Lung (tissue), 12 donors: Measurements from ENCODE around the gene NCAN. TPM values are rescaled to one million over a fixed set of nuclear protein-coding genes. Genes with fewer than 3 reads are reported as not detected.

ENCODE experiments used
- ATAC-seq: fragments of 200-7000 bp; cut with Tn5 transposase; one replicate; pipeline ENCODE4 v1.9.1; 2020; ENCODE audit warnings: moderate number of reproducible peaks; ENCODE audit not compliant: insufficient read depth, low FRiP score
- DNase-seq, 3 donors: peaks; one replicate each; pipeline ENCODE4 v3.0.0-alpha.2; 2013 to 2017
- H3K27ac ChIP-seq, 2 donors: one replicate each; pipeline ENCODE4 v1.5.1; 2013; ENCODE audit warnings: mild to moderate bottlenecking in 2 of 2, moderate library complexity in 2 of 2, control low read depth in 1 of 2, inconsistent platforms in 1 of 2, low read depth in 1 of 2, low read length in 1 of 2
- H3K27me3 ChIP-seq, 3 donors: one replicate each; pipeline ENCODE4 v1.5.1; 2013; ENCODE audit warnings: low read length in 2 of 3; ENCODE audit not compliant: control insufficient read depth in 3 of 3, insufficient read depth in 3 of 3
- H3K36me3 ChIP-seq, 4 donors: one replicate each; pipeline ENCODE4 v1.5.1; 2013; ENCODE audit warnings: low read length in 4 of 4, mild to moderate bottlenecking in 1 of 4, moderate library complexity in 1 of 4; ENCODE audit not compliant: control insufficient read depth in 4 of 4, insufficient read depth in 4 of 4
- H3K4me1 ChIP-seq, 5 donors: one replicate each; pipeline ENCODE4 v1.5.1; 2013; ENCODE audit warnings: low read length in 5 of 5, mild to moderate bottlenecking in 2 of 5, moderate library complexity in 1 of 5; ENCODE audit not compliant: control insufficient read depth in 5 of 5, insufficient read depth in 5 of 5
- H3K4me3 ChIP-seq: one replicate; pipeline ENCODE4 v1.5.1; 2013; ENCODE audit warnings: mild to moderate bottlenecking, control low read depth, moderate library complexity
- H3K9ac ChIP-seq, 2 donors: one replicate each; pipeline ENCODE4 v1.5.1; 2013; ENCODE audit warnings: low read length in 2 of 2, control low read depth in 1 of 2; ENCODE audit not compliant: insufficient read depth in 1 of 2
- H3K9me3 ChIP-seq, 4 donors: one replicate each; pipeline ENCODE4 v1.5.1; 2013; ENCODE audit warnings: low read length in 3 of 4, mild to moderate bottlenecking in 1 of 4, moderate library complexity in 1 of 4; ENCODE audit not compliant: control insufficient read depth in 4 of 4, insufficient read depth in 3 of 4
- CTCF ChIP-seq: IDR thresholded peaks from 2 replicates; pipeline ENCODE4 v1.5.1; 2012; ENCODE audit warnings: mild to moderate bottlenecking; ENCODE audit errors: control extremely low read depth, extremely low read depth
- WGBS, 2 donors: extraction: QIAGEN DNeasy Blood & Tissue Kit; methylation state at CpG; one replicate each; pipeline ENCODE4 v1.1.7; 2013; 5-methylcytosine and 5-hydroxymethylcytosine counted together
- polyA plus RNA-seq, 2 donors: library from polyadenylated mRNA; stranded (reverse); fragments of 200-250 nt; gene quantifications; one replicate each; pipeline ENCODE4 v1.2.1, GENCODE V29; 2013
- total RNA-seq, 2 donors: library from RNA; depleted of rRNA in 1 of 2; stranded (reverse); fragments of >200 nt in 1 of 2; gene quantifications; one replicate each; pipeline ENCODE4 v1.2.1, GENCODE V29; 2014 to 2021
- donor health status: control.
- donor health status: control.
- donor health status: Bipolar disorder and iron deficiency.
- donor health status: healthy.
- donor health status: DM: yes; HTN: yes; CAD: no.

NCAN gene
- total and polyA plus RNA-seq, 4 donors, result 0.01 to 0.06 (median 0.03) TPM; not detected in 1

GRCh38 chr19:19267305-19267704 lies 55.5 kb downstream of the NCAN start:
- no peak overlapping the region for H3K4me3 ChIP-seq
- WGBS, 2 donors, result 96 to 97% methylated on average over 3 of the region's 3 CpGs
- ATAC-seq, result no peak
- no peak for TF ChIP-seq CTCF
- DNase-seq, result no peak
- no peak overlapping the region for H3K27ac ChIP-seq
- no peak overlapping the region for H3K9ac ChIP-seq
- H3K27me3 ChIP-seq, result peaks cover 2 to 19% (median 6%) of the 10 kb centered on the region in 3 donors
- peaks cover 0 to 2% (median 0%) of the 10 kb centered on the region in 4 donors for H3K9me3 ChIP-seq
- H3K4me1 ChIP-seq, result peaks cover 0 to 6% (median 2%) of the 10 kb centered on the region in 5 donors
- H3K36me3 ChIP-seq, result no peaks in the 10 kb centered on the region

GRCh38 chr19:19268453-19269385 lies 57.0 kb downstream of the NCAN start:
- H3K9me3 ChIP-seq, result peaks cover 0 to 2% (median 0%) of the 10 kb centered on the region in 4 donors
- peaks cover 0 to 7% (median 0%) of the 10 kb centered on the region in 3 donors for H3K27me3 ChIP-seq
- no peak overlapping the region for H3K4me3 ChIP-seq
- no peak for TF ChIP-seq CTCF
- H3K4me1 ChIP-seq, result peaks cover 0 to 7% (median 0%) of the 10 kb centered on the region in 5 donors
- H3K9ac ChIP-seq, result no peak overlapping the region
- 83 to 87% methylated on average over 10 of the region's 10 CpGs for WGBS, 2 donors
- DNase-seq (no peak), ATAC-seq (no peak)
- H3K36me3 ChIP-seq, result no peaks in the 10 kb centered on the region
- no peak overlapping the region for H3K27ac ChIP-seq

GRCh38 chr19:19269952-19270694 lies 58.4 kb downstream of the NCAN start:
- Histone ChIP-seq H3K4me3 (no peak overlapping the region), H3K27me3 (no peaks in the 10 kb centered on the region), H3K9me3 (peaks cover 0 to 6% (median 0%) of the 10 kb centered on the region in 4 donors), H3K4me1 (peaks cover 0 to 16% (median 6%) of the 10 kb centered on the region in 5 donors), H3K27ac (no peak overlapping the region), H3K36me3 (peaks cover 0 to 3% (median 0%) of the 10 kb centered on the region in 4 donors), H3K9ac (no peak overlapping the region)
- no peak for TF ChIP-seq CTCF
- no peak for DNase-seq
- WGBS, 2 donors, result 75 to 79% methylated on average over 18 of the region's 18 CpGs
- ATAC-seq, result no peak
